Measurements from ENCODE around the gene CALCR. TPM values are rescaled to one million over a fixed set of nuclear protein-coding genes. Genes with fewer than 3 reads are reported as not detected.

The CALCR gene
- total and polyA plus RNA-seq, 3 donors from 2014 or later = 0.31 to 0.76 (median 0.56) TPM

DNA sequence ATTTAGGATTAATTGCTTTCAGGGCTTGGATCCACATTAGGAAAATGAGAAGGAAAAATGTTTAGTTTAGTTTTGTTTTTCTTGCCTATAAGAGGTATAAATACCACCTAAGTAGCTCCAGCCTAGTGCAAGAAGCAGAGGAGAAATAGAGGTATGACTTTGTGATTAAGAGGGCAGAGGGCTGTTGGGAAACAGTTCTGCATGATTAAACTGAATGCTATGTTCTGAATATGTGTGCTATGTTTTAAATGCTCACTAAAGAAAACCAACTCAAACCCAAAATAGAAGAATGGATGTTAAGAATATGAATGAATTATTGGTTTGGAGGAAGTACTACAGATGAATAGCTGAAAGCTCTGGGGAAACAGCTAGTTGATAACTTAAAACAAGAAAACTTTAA, 7.6 kb downstream of the CALCR start:
- Histone ChIP-seq H3K27me3 (no peaks in the 10 kb centered on the region), H3K27ac (no peak overlapping the region), H3K36me3 (ENCODE audit: low read depth, missing control alignments) (no peaks in the 10 kb centered on the region), H3K4me3 (no peak overlapping the region), H3K4me1 (no peaks in the 10 kb centered on the region), H3K9me3 (no peaks in the 10 kb centered on the region)
- intact Hi-C loops (cut with DNase I; ENCODE audit: low total_unique reads) = no loop called here
- no peak for DNase-seq
- no peak for TF ChIP-seq POLR2A (IDR thresholded peaks at IDR 0.05)
- no peak for TF ChIP-seq CTCF (IDR thresholded peaks at IDR 0.05)

DNA sequence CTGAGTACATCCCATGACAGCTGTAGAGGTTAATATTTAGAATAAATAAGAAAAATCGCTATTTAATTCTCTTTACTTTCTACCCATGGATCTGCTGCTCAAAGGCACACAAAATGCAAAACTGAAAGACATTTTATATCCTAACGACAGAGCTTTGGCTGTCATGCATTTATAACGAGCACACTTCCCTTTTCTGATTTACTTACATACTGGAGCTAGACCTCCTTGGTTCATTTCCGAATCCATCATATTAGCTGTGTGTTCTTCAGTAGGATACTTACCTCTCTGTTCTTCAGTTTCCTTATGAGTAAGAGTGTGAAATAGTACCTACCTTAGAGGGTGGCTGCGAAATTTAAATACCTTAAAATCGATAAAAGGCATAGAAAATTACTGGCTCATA, 10.9 kb downstream of the CALCR start:
- intact Hi-C loops (cut with DNase I; ENCODE audit: low total_unique reads) = no loop called here
- 66 to 82% methylated on average over 6 of the region's 6 CpGs for whole genome bisulfite sequencing, 2 donors
- TF ChIP-seq CTCF (IDR thresholded peaks at IDR 0.05) (no peak), POLR2A (IDR thresholded peaks at IDR 0.05) (no peak)

GRCh38 chr7:93562936-93563335, 11.6 kb downstream of the CALCR start:
- TF ChIP-seq CTCF (IDR thresholded peaks at IDR 0.05) (no peak), POLR2A (IDR thresholded peaks at IDR 0.05) (no peak)
- Histone ChIP-seq H3K27ac (no peak overlapping the region), H3K36me3 (ENCODE audit: low read depth, missing control alignments) (no peaks in the 10 kb centered on the region), H3K9me3 (no peaks in the 10 kb centered on the region), H3K4me1 (no peaks in the 10 kb centered on the region), H3K27me3 (no peaks in the 10 kb centered on the region), H3K4me3 (no peak overlapping the region)
- intact Hi-C loops (cut with DNase I; ENCODE audit: low total_unique reads) = no loop called here
- 76 to 79% methylated on average over 2 of the region's 2 CpGs for WGBS, 2 donors
- no peak for DNase-seq

More for the DNA sequence above, 10.9 kb downstream of the CALCR start:
- DNase-seq = no peak
- Histone ChIP-seq H3K4me1 (no peaks in the 10 kb centered on the region), H3K27me3 (no peaks in the 10 kb centered on the region), H3K9me3 (no peaks in the 10 kb centered on the region), H3K36me3 (ENCODE audit: low read depth, missing control alignments) (no peaks in the 10 kb centered on the region), H3K27ac (no peak overlapping the region), H3K4me3 (no peak overlapping the region)

GRCh38 chr7:93562106-93562505, 12.4 kb downstream of the CALCR start:
- no peak for TF ChIP-seq POLR2A (IDR thresholded peaks at IDR 0.05)
- no peak for TF ChIP-seq CTCF (IDR thresholded peaks at IDR 0.05)
- DNase-seq = no peak
- Histone ChIP-seq H3K4me3 (no peak overlapping the region), H3K27ac (no peak overlapping the region), H3K9me3 (no peaks in the 10 kb centered on the region), H3K36me3 (ENCODE audit: low read depth, missing control alignments) (no peaks in the 10 kb centered on the region), H3K27me3 (no peaks in the 10 kb centered on the region), H3K4me1 (no peaks in the 10 kb centered on the region)
- WGBS, 2 donors = 76 to 83% methylated on average over 2 of the region's 2 CpGs
- intact Hi-C loops (cut with DNase I; ENCODE audit: low total_unique reads) = no loop called here

DNA sequence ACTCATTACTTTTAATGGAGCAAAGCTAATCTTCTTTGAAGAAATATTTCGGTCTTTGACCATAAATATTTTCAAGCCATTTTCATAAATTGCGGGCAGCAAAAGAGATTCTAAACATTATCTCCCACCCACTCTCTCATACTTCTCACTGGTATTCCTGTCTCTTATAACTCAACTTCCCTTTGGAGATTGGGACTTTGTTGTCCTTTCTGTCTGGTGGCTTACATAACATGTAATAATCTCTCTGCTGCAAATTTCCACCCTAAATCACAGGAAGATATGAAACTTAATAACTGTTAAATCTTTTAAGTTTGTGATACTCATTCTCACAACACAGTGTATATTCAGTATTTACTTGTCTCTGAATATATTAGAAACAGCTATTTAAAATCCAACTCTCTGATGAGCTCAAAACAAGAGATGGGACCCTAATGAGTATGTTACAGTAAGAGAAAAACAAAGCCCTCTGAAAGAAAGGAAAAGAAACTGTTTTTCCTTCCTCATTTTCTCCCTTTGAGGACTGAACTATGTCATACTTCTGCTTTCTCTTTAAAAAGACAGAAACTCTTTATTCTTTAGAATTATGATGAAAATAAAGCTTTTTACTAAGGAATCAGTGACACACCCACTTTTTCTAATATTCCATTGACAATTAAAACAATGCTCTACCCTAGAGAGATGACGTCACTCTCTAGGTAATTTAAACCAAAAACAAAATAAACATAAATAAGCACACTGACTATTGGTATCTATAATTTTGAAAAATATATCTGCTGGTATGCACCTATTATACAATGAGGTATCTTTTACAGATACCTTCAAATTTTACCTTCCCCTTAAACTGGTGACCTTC, 14.7 kb downstream of the CALCR start:
- 77 to 82% methylated on average over 3 of the region's 3 CpGs for WGBS, 2 donors
- Histone ChIP-seq H3K4me3 (no peak overlapping the region), H3K9me3 (no peaks in the 10 kb centered on the region), H3K27ac (no peak overlapping the region), H3K27me3 (no peaks in the 10 kb centered on the region), H3K36me3 (ENCODE audit: low read depth, missing control alignments) (no peaks in the 10 kb centered on the region), H3K4me1 (no peaks in the 10 kb centered on the region)
- TF ChIP-seq POLR2A (IDR thresholded peaks at IDR 0.05) = no peak
- no peak for DNase-seq
- intact Hi-C loops (cut with DNase I; ENCODE audit: low total_unique reads) = no loop called here
